OCI-LY1 (cell line): ENCODE results near the gene OPN3.

Experiments
- H2AFZ ChIP-seq: fragments of 200-600 bp; sonication (generic), shearing (Covaris generic); 2 replicates; pipeline ENCODE4 v1.6.0; 2014; ENCODE audit warnings: antibody characterized with exemption, mild to moderate bottlenecking, low read length
- H3F3A ChIP-seq: fragments of 200-600 bp; sonication (generic), shearing (Covaris generic); 2 replicates; pipeline ENCODE4 v1.6.0; 2014; ENCODE audit warnings: mild to moderate bottlenecking, antibody characterized with exemption, low read length, moderate library complexity; ENCODE audit not compliant: insufficient read depth
- H3K27ac ChIP-seq: fragments of 200-600 bp; sonication (generic); 2 replicates; pipeline ENCODE4 v1.5.1; 2014; ENCODE audit warnings: low read length, mixed run types, mild to moderate bottlenecking, low read depth; ENCODE audit not compliant: poor library complexity, severe bottlenecking
- H3K27me3 ChIP-seq: fragments of 200-600 bp; sonication (generic); 2 replicates; pipeline ENCODE4 v1.6.0; 2014; ENCODE audit warnings: antibody characterized with exemption, mild to moderate bottlenecking, low read length, moderate library complexity; ENCODE audit not compliant: insufficient read depth
- H3K36me3 ChIP-seq: fragments of 200-600 bp; sonication (generic); 2 replicates; pipeline ENCODE4 v1.6.1; 2014; ENCODE audit warnings: mild to moderate bottlenecking, antibody characterized with exemption, low read length, moderate library complexity, mixed read lengths; ENCODE audit not compliant: insufficient read depth
- H3K4me1 ChIP-seq: fragments of 200-600 bp; sonication (generic); 2 replicates; pipeline ENCODE4 v1.5.1; 2014; ENCODE audit warnings: mild to moderate bottlenecking, low read length, moderate library complexity; ENCODE audit not compliant: insufficient read depth, severe bottlenecking
- H3K4me2 ChIP-seq: fragments of 200-600 bp; sonication (generic), shearing (Covaris generic); 2 replicates; pipeline ENCODE4 v1.6.1; 2014; ENCODE audit warnings: low read length
- H3K4me3 ChIP-seq: fragments of 200-600 bp; sonication (generic); 2 replicates; pipeline ENCODE4 v1.5.1; 2014; ENCODE audit warnings: low read length, low read depth, mild to moderate bottlenecking, mixed read lengths; ENCODE audit not compliant: poor library complexity, severe bottlenecking
- H3K79me2 ChIP-seq: fragments of 200-600 bp; shearing (Covaris generic); 2 replicates; pipeline ENCODE4 v1.6.1; 2016; ENCODE audit warnings: mixed run types, low read length, mixed read lengths; ENCODE audit not compliant: insufficient read depth
- H3K9ac ChIP-seq: fragments of 200-600 bp; sonication (generic), shearing (Covaris generic); 2 replicates; pipeline ENCODE4 v1.6.1; 2014; ENCODE audit warnings: mild to moderate bottlenecking, low read length, mixed read lengths
- H3K9me2 ChIP-seq: fragments of 200-600 bp; sonication (generic), shearing (Covaris generic); 2 replicates; pipeline ENCODE4 v1.6.1; 2014; ENCODE audit warnings: low read depth, mild to moderate bottlenecking, low read length, mixed read lengths
- H3K9me3 ChIP-seq: fragments of 200-600 bp; shearing (Covaris generic); 2 replicates; pipeline ENCODE4 v1.6.1; 2014; ENCODE audit warnings: low read length, mixed read lengths
- H4K20me1 ChIP-seq: fragments of 200-600 bp; sonication (generic), shearing (Covaris generic); 2 replicates; pipeline ENCODE4 v1.6.0; 2016; ENCODE audit warnings: mild to moderate bottlenecking, low read length; ENCODE audit not compliant: insufficient read depth
- EZH2 ChIP-seq: fragments of 200-600 bp; sonication (generic), shearing (Covaris generic); IDR thresholded peaks from 2 replicates; pipeline ENCODE4 v1.8.0; 2017; ENCODE audit warnings: borderline replicate concordance, mixed run types, mild to moderate bottlenecking, antibody characterized with exemption, low read length, moderate library complexity, mixed read lengths
- TF ChIP-seq, protein P1 (sequence below): fragments of 200-600 bp; sonication (generic), shearing (Covaris generic); IDR thresholded peaks from 2 replicates; pipeline ENCODE4 v1.5.1; 2017; ENCODE audit warnings: mild to moderate bottlenecking, antibody characterized with exemption, low read length, moderate library complexity, mixed read lengths

Gene OPN3, protein sequence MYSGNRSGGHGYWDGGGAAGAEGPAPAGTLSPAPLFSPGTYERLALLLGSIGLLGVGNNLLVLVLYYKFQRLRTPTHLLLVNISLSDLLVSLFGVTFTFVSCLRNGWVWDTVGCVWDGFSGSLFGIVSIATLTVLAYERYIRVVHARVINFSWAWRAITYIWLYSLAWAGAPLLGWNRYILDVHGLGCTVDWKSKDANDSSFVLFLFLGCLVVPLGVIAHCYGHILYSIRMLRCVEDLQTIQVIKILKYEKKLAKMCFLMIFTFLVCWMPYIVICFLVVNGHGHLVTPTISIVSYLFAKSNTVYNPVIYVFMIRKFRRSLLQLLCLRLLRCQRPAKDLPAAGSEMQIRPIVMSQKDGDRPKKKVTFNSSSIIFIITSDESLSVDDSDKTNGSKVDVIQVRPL

DNA sequence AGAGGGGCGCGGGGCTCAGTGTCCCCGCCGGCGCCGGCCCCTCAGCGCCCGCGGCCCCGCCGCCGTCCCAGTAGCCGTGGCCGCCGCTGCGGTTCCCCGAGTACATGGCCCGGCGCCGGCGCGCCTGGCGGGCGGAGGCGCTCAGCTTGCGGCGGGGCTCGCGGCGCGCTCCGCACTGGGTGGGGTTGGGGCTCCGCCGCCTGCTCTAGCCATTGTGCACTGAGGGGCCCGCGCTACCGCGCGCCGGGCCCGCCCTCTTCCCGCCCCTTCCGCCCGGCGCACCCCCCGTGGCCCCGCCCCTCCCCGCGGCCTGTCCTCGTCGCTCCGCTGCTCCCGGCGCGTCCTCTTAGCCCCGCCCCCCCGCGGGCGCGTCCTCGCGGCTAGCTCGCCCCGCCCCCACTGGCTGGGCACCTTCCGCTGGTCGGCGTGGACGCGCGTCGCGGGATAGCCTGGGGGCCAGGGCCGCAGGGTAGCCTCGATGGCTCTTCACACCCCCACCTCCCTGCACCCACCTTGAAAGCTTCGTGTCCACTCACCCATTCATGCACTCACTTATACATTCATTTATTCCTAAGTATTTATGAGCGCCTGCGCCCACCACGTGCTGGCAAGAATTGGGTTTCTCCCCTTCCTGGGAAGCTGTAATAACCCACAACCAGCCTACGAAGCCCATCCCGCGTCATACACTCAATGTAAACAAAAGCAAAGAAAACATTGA lies at the start of gene OPN3, which contains the start of gene CHML:
Gene OPN3 (minus strand): TSS at position 221 of the 718 bp plus-strand sequence. CDS start 115 bp downstream, at position 106.
Gene CHML (minus strand): TSS at position 221 of the 718 bp plus-strand sequence. CDS start 4,603 bp downstream, outside the sequence.
- peaks cover 28% of the 10 kb centered on the region for H3K4me1 ChIP-seq
- no peak within 1 kb of the TSS for H3K27ac ChIP-seq
- H2AFZ ChIP-seq: peak within 1 kb of the TSS; percentile 89
- H3K36me3 ChIP-seq: peaks cover 3% of the 10 kb centered on the region; the same call in 1 of the 2 replicates
- no peaks in the 10 kb centered on the region for H3K79me2 ChIP-seq
- H3K9ac ChIP-seq: peak within 1 kb of the TSS; percentile 83
- no peaks in the 10 kb centered on the region for H3K27me3 ChIP-seq
- no peak for TF ChIP-seq EZH2
- TF ChIP-seq, protein P1, sequence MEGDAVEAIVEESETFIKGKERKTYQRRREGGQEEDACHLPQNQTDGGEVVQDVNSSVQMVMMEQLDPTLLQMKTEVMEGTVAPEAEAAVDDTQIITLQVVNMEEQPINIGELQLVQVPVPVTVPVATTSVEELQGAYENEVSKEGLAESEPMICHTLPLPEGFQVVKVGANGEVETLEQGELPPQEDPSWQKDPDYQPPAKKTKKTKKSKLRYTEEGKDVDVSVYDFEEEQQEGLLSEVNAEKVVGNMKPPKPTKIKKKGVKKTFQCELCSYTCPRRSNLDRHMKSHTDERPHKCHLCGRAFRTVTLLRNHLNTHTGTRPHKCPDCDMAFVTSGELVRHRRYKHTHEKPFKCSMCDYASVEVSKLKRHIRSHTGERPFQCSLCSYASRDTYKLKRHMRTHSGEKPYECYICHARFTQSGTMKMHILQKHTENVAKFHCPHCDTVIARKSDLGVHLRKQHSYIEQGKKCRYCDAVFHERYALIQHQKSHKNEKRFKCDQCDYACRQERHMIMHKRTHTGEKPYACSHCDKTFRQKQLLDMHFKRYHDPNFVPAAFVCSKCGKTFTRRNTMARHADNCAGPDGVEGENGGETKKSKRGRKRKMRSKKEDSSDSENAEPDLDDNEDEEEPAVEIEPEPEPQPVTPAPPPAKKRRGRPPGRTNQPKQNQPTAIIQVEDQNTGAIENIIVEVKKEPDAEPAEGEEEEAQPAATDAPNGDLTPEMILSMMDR: no peak
- no peaks in the 10 kb centered on the region for H3K9me2 ChIP-seq
- H4K20me1 ChIP-seq: no peaks in the 10 kb centered on the region
- H3K4me2 ChIP-seq: peak within 1 kb of the TSS; percentile 99
- no peaks in the 10 kb centered on the region for H3K9me3 ChIP-seq
- H3F3A ChIP-seq: no peaks in the 10 kb centered on the region
- H3K4me3 ChIP-seq: peak within 1 kb of the TSS; percentile 94

DNA sequence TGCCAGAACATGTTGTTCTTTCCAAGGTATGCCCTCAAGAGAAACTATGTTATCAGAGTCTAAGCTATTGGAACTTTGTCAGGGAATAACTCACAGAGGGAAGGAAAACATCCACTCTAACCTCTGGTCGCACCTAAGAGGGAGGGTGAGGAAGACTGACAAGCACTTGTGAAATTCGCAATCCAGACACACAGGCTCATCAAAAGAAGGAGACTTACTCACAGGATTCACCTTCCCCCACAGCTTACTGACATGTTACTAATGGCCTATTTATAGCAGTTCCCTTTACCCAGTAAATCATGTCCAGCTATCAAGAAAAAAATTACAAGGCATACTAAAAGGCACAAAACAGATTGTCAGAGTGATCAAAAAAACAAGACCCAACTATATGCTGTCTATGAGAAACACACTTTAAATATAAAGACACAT lies 48.8 kb upstream of the OPN3 start:
- Histone ChIP-seq H3F3A (no peaks in the 10 kb centered on the region), H3K27me3 (no peaks in the 10 kb centered on the region), H3K9me3 (no peaks in the 10 kb centered on the region), H3K4me2 (no peak overlapping the region), H3K36me3 (no peaks in the 10 kb centered on the region), H3K79me2 (no peaks in the 10 kb centered on the region), H3K9ac (no peak overlapping the region), H3K4me3 (no peak overlapping the region), H2AFZ (no peak overlapping the region), H3K27ac (no peak overlapping the region), H3K4me1 (no peaks in the 10 kb centered on the region), H4K20me1 (no peaks in the 10 kb centered on the region), H3K9me2 (no peaks in the 10 kb centered on the region)
- TF ChIP-seq, protein P1: no peak
- TF ChIP-seq EZH2: no peak

DNA sequence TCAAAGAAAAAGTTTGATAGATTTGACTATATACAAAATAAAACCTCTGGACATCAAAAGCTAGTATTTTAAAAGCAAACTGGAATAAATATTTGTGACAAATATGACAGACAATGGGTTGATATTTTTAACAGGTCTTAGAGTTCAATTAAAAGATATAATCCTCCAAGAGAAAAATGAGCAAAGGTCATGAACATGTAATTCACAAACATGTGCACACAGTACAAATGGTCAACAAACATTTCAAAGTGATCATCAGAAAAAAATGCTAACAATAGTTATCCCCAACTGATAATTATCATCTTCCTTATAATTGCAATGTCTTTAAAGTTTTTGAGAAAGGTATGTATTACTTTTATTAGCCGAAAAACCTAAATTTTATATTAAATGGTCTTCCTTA lies 43.9 kb upstream of the OPN3 start:
- Histone ChIP-seq H3K27ac (no peak overlapping the region), H4K20me1 (no peaks in the 10 kb centered on the region), H3K9me3 (no peaks in the 10 kb centered on the region), H3F3A (no peaks in the 10 kb centered on the region), H3K36me3 (no peaks in the 10 kb centered on the region), H3K9ac (no peak overlapping the region), H3K4me2 (no peak overlapping the region), H3K9me2 (no peaks in the 10 kb centered on the region), H2AFZ (no peak overlapping the region), H3K4me3 (no peak overlapping the region), H3K27me3 (no peaks in the 10 kb centered on the region), H3K4me1 (no peaks in the 10 kb centered on the region), H3K79me2 (no peaks in the 10 kb centered on the region)
- TF ChIP-seq, protein P1: no peak
